K562 (cell line): ENCODE measurements around the gene PTGR1. TPM values are rescaled to one million over a fixed set of nuclear protein-coding genes. Genes with fewer than 3 reads are reported as not detected.

Experiments used
- ATAC-seq: fragments of 200-7000 bp; cut with Tn5 transposase; 3 replicates; pipeline ENCODE4 v1.9.1; 2020; ENCODE audit warnings: moderate library complexity
- BruUV-seq: library from RNA; stranded (reverse); fragments of 400-500 nt; replicated peaks from 2 replicates; lab custom pipeline; 2021; lab: Mats Ljungman, UMichigan
- CTCF ChIA-PET: fragments of 300-600 bp; formaldehyde crosslinking; extraction: SDS; loops from one replicate; lab custom pipeline; 2021; ENCODE audit warnings: low intra/inter-chr PET ratio; lab: Yijun Ruan, JAX
- POLR2A ChIA-PET: fragments of 300-600, 350-650 bp; sonication (Branson Sonifier 250); formaldehyde crosslinking; extraction: SDS; loops from one replicate; lab custom pipeline; 2021; ENCODE audit warnings: antibody characterized with exemption, inconsistent platforms; lab: Yijun Ruan, JAX
- DNase-seq, 4 experiments: peaks; one replicate each; pipeline versions ENCODE4 v3.0.0 to v3.0.0-alpha.2; 2011 to 2018; ENCODE audit warnings: low spot score in 3 of 4, mixed read lengths in 3 of 4; ENCODE audit errors: extremely low read depth in 1 of 4
- FAIRE-seq: peaks from 2 replicates; lab custom pipeline; 2011; peaks lifted over from hg19 to GRCh38; lab: Jason Lieb, UNC
- H2AFZ ChIP-seq: 2 replicates; pipeline ENCODE4 v1.6.0; 2011; ENCODE audit warnings: low read depth, low read length, control low read depth, inconsistent platforms
- H3K27ac ChIP-seq: fragments of 200-600 bp; 3 replicates; pipeline ENCODE4 v1.8.0; 2011; ENCODE audit warnings: low read depth, mild to moderate bottlenecking, control low read depth, inconsistent platforms, low read length, moderate library complexity, mixed read lengths; ENCODE audit errors: extremely low read depth
- H3K27me3 ChIP-seq, 2 experiments: fragments of 300-600 bp in 1 of 2; 2 replicates in 1 of 2; 3 replicates in 1 of 2; pipeline versions ENCODE4 v1.6.0 to v1.8.0; 2011; ENCODE audit warnings: inconsistent platforms in 2 of 2, low read length in 2 of 2, mild to moderate bottlenecking in 1 of 2, mixed read lengths in 1 of 2, moderate library complexity in 1 of 2; ENCODE audit not compliant: control insufficient read depth in 2 of 2, insufficient read depth in 2 of 2
- H3K36me3 ChIP-seq: fragments of 300-600 bp; 3 replicates; pipeline ENCODE4 v1.8.0; 2011; ENCODE audit warnings: mild to moderate bottlenecking, low read length, inconsistent platforms; ENCODE audit not compliant: control insufficient read depth, insufficient read depth
- H3K4me1 ChIP-seq, 2 experiments: fragments of 200-600 bp in 1 of 2; replicated peaks in 1 of 2; 2 replicates in 1 of 2; 3 replicates in 1 of 2; pipeline versions ENCODE4 v1.5.1 to v1.8.0; 2011; ENCODE audit warnings: inconsistent platforms in 2 of 2, low read length in 2 of 2, mild to moderate bottlenecking in 1 of 2, mixed read lengths in 1 of 2, moderate library complexity in 1 of 2; ENCODE audit not compliant: control insufficient read depth in 2 of 2, insufficient read depth in 2 of 2
- H3K4me2 ChIP-seq: 2 replicates; pipeline ENCODE4 v1.6.1; 2011; ENCODE audit warnings: low read length, control low read depth, inconsistent platforms, mixed read lengths; ENCODE audit not compliant: insufficient read depth
- H3K4me3 ChIP-seq: fragments of 200-600 bp; sonication (generic), shearing (Covaris generic); 2 replicates; pipeline ENCODE4 v1.5.1; 2016; ENCODE audit warnings: control low read depth, inconsistent platforms
- H3K79me2 ChIP-seq: fragments of 200-600 bp; 3 replicates; pipeline ENCODE4 v1.8.0; 2011; ENCODE audit warnings: low read length, inconsistent platforms; ENCODE audit not compliant: control insufficient read depth, insufficient read depth
- H3K9ac ChIP-seq, 2 experiments: 2 replicates each; pipeline versions ENCODE4 v1.6.0 to v1.6.1; 2011; ENCODE audit warnings: low read depth in 2 of 2, low read length in 2 of 2, control low read depth in 1 of 2, inconsistent platforms in 1 of 2, mild to moderate bottlenecking in 1 of 2, mixed read lengths in 1 of 2; ENCODE audit not compliant: insufficient read depth in 1 of 2
- H3K9me1 ChIP-seq: one replicate; pipeline ENCODE4 v1.6.0; 2011; ENCODE audit warnings: inconsistent platforms, mild to moderate bottlenecking, low read length, moderate library complexity; ENCODE audit not compliant: control insufficient read depth, insufficient read depth
- H3K9me3 ChIP-seq: replicated peaks from 2 replicates; pipeline ENCODE4 v1.5.1; 2011; ENCODE audit warnings: low read depth, low read length, inconsistent platforms; ENCODE audit not compliant: control insufficient read depth, insufficient read depth
- H4K20me1 ChIP-seq: replicated peaks from 2 replicates; pipeline ENCODE4 v1.6.1; 2011; ENCODE audit warnings: low read length, inconsistent platforms, mixed read lengths; ENCODE audit not compliant: control insufficient read depth, insufficient read depth
- CBX2 ChIP-seq: fragments of 200-600 bp; sonication (generic); IDR thresholded peaks from one replicate; pipeline ENCODE4 v1.6.1; 2012; ENCODE audit warnings: mild to moderate bottlenecking, low read length, inconsistent platforms; ENCODE audit not compliant: insufficient read depth, poor library complexity, severe bottlenecking
- ERF ChIP-seq: fragments of 450-650 bp; formaldehyde crosslinking; IDR thresholded peaks from 2 replicates; pipeline ENCODE4 v1.4.0; 2020; ENCODE audit warnings: mild to moderate bottlenecking, mixed read lengths
- FIP1L1 ChIP-seq: fragments of 200-400 bp; formaldehyde crosslinking; IDR thresholded peaks from 2 replicates; pipeline ENCODE4 v1.6.1; 2018; ENCODE audit warnings: mild to moderate bottlenecking, low read depth, low read length; ENCODE audit not compliant: poor library complexity, severe bottlenecking
- HOXB6 ChIP-seq: fragments of 250-450 bp; sonication (Bioruptor Pico); IDR thresholded peaks from 2 replicates; pipeline ENCODE4 v1.5.1; 2022; ENCODE audit warnings: mild to moderate bottlenecking, borderline replicate concordance
- KAT8 ChIP-seq: fragments of 450-650 bp; IDR thresholded peaks from 2 replicates; pipeline ENCODE4 v1.6.1; 2016; ENCODE audit warnings: low read depth, mild to moderate bottlenecking
- SRF ChIP-seq, 2 experiments: fragments of 250-450, 450-650 bp in 1 of 2; sonication (Bioruptor Pico) in 1 of 2; sonication (generic) in 1 of 2; formaldehyde crosslinking; IDR thresholded peaks; 2 replicates each; pipeline versions ENCODE4 v1.5.0 to v1.5.1; 2020 to 2022; ENCODE audit warnings: mild to moderate bottlenecking in 1 of 2, missing genetic modification reagents in 1 of 2
- SRSF1 ChIP-seq: fragments of 200-400 bp; formaldehyde crosslinking; IDR thresholded peaks from 2 replicates; pipeline ENCODE4 v1.6.1; 2017; ENCODE audit warnings: mild to moderate bottlenecking, low read depth, low read length, moderate library complexity
- YY1 ChIP-seq, 3 experiments: IDR thresholded peaks; 2 replicates each; pipeline ENCODE4 v1.6.1; 2011; ENCODE audit warnings: low read length in 2 of 3, mild to moderate bottlenecking in 2 of 3, moderate library complexity in 2 of 3, borderline replicate concordance in 1 of 3, control low read depth in 1 of 3, low read depth in 1 of 3; ENCODE audit not compliant: insufficient read depth in 3 of 3, insufficient replicate concordance in 2 of 3, control insufficient read depth in 1 of 3, insufficient read length in 1 of 3; ENCODE audit errors: extremely low read depth in 1 of 3
- ZFPM2 ChIP-seq: fragments of 250-450 bp; sonication (Bioruptor Pico); IDR thresholded peaks from 2 replicates; pipeline ENCODE4 v1.5.1; 2022; ENCODE audit warnings: mild to moderate bottlenecking
- ZNF408 ChIP-seq: fragments of 250-450 bp; sonication (Bioruptor Pico); IDR thresholded peaks from 2 replicates; pipeline ENCODE4 v1.4.0; 2020; ENCODE audit warnings: low read depth, mild to moderate bottlenecking, moderate library complexity
- ZNF696 ChIP-seq: fragments of 250-450 bp; sonication (Bioruptor Pico); conservative IDR thresholded peaks from 2 replicates; pipeline ENCODE4 v1.4.0; 2020; ENCODE audit warnings: mild to moderate bottlenecking, moderate library complexity
- WGBS: fragments of 100-300 bp; shearing (Covaris generic); methylation state at CpG from one replicate; pipeline ENCODE4 v1.1.6; 2016; ENCODE audit warnings: low coverage, mixed read lengths; ENCODE audit not compliant: insufficient coverage; ENCODE audit errors: missing lambda C conversion rate; 5-methylcytosine and 5-hydroxymethylcytosine counted together
- in situ Hi-C: fragments of 300-500 bp; cut with MboI; formaldehyde crosslinking; loops from 4 replicates; pipeline ENCODE4 v1.15.0; 2018; ENCODE audit warnings: inconsistent platforms, mixed read lengths
- intact Hi-C: fragments of 100-400 bp; cut with micrococcal nuclease; formaldehyde crosslinking; loops from 2 replicates; pipeline ENCODE4 v1.14.2; 2022
- polyA plus RNA-seq, 8 experiments: library from polyadenylated mRNA; depleted of rRNA in 4 of 8; stranded (reverse) in 5 of 8; unstranded in 3 of 8; fragments of >200 nt; fragmentation: Nextera tagmentation in 2 of 8; fragmentation: Illumina TruSeq in 1 of 8; extraction: Ambion mirVana in 2 of 8; extraction: Trizol in 1 of 8; gene quantifications; 2 replicates each; pipeline versions ENCODE4 v1.2.1 to v1.2.3, GENCODE V29; 2011 to 2014; ENCODE audit warnings: inconsistent platforms in 1 of 8, missing spikeins in 1 of 8
- total RNA-seq, 7 experiments: library from RNA; depleted of rRNA in 6 of 7; stranded (reverse); fragments of >200 nt in 6 of 7; fragmentation: Illumina TruSeq in 2 of 7; extraction: Trizol in 2 of 7; gene quantifications; 2 replicates each; pipeline versions ENCODE4 v1.2.1 to v1.2.3, GENCODE V29; 2011 to 2021; ENCODE audit warnings: low replicate concordance in 1 of 7
- TF ChIP-seq, protein P1 (sequence below): fragments of 250-450 bp; sonication (Bioruptor Pico); IDR thresholded peaks from 2 replicates; pipeline ENCODE4 v1.4.0; 2020; ENCODE audit warnings: mild to moderate bottlenecking, moderate library complexity
- TF ChIP-seq, protein P2 (sequence below): IDR thresholded peaks from 2 replicates; pipeline ENCODE4 v1.6.1; 2014; ENCODE audit warnings: antibody characterized with exemption
- TF ChIP-seq, protein P3 (sequence below): fragments of 250-450 bp; sonication (Bioruptor Pico); IDR thresholded peaks from 2 replicates; pipeline ENCODE4 v1.8.0; 2021; ENCODE audit warnings: moderate library complexity, mild to moderate bottlenecking, inconsistent platforms

The PTGR1 gene
- total and polyA plus RNA-seq, 9 of the 15 experiments (the other 6 are each of a cell fraction or from before 2014, with no cell fraction given) = 0.22 TPM; not detected in 8

DNA sequence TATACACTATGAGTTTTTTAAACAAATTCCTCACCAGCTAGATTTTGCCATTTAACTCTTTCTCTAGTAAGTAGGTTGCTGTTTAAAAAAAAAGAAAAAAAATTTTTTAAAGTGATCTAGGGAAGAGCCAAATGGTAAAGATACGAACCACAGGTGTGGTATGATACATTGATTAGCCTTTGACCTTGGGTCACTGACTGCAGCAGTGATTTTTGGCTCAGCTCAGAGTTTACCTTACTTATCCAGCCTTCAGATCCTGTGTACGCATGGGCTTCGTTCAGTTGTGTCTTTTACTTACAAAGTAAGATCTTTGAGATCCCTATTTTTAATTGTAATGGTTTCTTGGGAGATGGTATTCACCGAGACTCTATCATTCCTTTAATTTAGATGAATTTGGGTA lies 49.6 kb upstream of the PTGR1 start:
- Histone ChIP-seq H3K27me3 (no peaks in the 10 kb centered on the region), H4K20me1 (no peaks in the 10 kb centered on the region), H3K79me2 (peaks cover 12% of the 10 kb centered on the region; the same call in 1 of the 3 replicates), H3K9ac (no peak overlapping the region), H3K4me3 (no peak overlapping the region), H3K9me3 (no peaks in the 10 kb centered on the region), H3K4me1 (0 out of 5 replicates have a peak, but pooled peaks cover 0 to 5% of the 10 kb centered on the region in 2 experiments), H2AFZ (no peak overlapping the region), H3K36me3 (peaks cover 74% of the 10 kb centered on the region), H3K27ac (no peak overlapping the region), H3K9me1 (no peaks in the 10 kb centered on the region), H3K4me2 (no peak overlapping the region)
- BruUV-seq = no TSS peak
- intact Hi-C loops (no loop called here), in situ Hi-C loops (no loop called here)
- CTCF ChIA-PET = no interaction called here
- no peak for ATAC-seq
- DNase-seq = no peak
- 93% methylated on average over 4 of the region's 4 CpGs for WGBS
- POLR2A ChIA-PET = interaction anchor here (0.5 kb wide), 1 partner anchor 237 kb away, joined by 3 read pairs; no protein-coding TSS in a partner anchor
- FAIRE-seq = no peak
- TF ChIP-seq KAT8 = no peak
- TF ChIP-seq, protein P1, sequence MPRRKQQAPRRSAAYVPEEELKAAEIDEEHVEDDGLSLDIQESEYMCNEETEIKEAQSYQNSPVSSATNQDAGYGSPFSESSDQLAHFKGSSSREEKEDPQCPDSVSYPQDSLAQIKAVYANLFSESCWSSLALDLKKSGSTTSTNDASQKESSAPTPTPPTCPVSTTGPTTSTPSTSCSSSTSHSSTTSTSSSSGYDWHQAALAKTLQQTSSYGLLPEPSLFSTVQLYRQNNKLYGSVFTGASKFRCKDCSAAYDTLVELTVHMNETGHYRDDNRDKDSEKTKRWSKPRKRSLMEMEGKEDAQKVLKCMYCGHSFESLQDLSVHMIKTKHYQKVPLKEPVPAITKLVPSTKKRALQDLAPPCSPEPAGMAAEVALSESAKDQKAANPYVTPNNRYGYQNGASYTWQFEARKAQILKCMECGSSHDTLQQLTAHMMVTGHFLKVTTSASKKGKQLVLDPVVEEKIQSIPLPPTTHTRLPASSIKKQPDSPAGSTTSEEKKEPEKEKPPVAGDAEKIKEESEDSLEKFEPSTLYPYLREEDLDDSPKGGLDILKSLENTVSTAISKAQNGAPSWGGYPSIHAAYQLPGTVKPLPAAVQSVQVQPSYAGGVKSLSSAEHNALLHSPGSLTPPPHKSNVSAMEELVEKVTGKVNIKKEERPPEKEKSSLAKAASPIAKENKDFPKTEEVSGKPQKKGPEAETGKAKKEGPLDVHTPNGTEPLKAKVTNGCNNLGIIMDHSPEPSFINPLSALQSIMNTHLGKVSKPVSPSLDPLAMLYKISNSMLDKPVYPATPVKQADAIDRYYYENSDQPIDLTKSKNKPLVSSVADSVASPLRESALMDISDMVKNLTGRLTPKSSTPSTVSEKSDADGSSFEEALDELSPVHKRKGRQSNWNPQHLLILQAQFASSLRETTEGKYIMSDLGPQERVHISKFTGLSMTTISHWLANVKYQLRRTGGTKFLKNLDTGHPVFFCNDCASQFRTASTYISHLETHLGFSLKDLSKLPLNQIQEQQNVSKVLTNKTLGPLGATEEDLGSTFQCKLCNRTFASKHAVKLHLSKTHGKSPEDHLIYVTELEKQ = no peak
- TF ChIP-seq, protein P2, sequence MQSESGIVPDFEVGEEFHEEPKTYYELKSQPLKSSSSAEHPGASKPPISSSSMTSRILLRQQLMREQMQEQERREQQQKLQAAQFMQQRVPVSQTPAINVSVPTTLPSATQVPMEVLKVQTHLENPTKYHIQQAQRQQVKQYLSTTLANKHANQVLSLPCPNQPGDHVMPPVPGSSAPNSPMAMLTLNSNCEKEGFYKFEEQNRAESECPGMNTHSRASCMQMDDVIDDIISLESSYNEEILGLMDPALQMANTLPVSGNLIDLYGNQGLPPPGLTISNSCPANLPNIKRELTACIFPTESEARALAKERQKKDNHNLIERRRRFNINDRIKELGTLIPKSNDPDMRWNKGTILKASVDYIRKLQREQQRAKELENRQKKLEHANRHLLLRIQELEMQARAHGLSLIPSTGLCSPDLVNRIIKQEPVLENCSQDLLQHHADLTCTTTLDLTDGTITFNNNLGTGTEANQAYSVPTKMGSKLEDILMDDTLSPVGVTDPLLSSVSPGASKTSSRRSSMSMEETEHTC = no peak
- TF ChIP-seq HOXB6 (CRISPR knock-in tag) = no peak
- TF ChIP-seq ZNF408 = no peak
- no peak for TF ChIP-seq ERF (CRISPR knock-in tag)
- no peak for TF ChIP-seq YY1 (IDR thresholded peaks at IDR 0.05; ENCODE audit: borderline replicate concordance in 1 of 3, control insufficient read depth in 1 of 3, extremely low read depth in 1 of 3, insufficient read depth in 3 of 3, insufficient read length in 1 of 3, insufficient replicate concordance in 2 of 3, low read depth in 1 of 3, low read length in 2 of 3)
- TF ChIP-seq, protein P3, sequence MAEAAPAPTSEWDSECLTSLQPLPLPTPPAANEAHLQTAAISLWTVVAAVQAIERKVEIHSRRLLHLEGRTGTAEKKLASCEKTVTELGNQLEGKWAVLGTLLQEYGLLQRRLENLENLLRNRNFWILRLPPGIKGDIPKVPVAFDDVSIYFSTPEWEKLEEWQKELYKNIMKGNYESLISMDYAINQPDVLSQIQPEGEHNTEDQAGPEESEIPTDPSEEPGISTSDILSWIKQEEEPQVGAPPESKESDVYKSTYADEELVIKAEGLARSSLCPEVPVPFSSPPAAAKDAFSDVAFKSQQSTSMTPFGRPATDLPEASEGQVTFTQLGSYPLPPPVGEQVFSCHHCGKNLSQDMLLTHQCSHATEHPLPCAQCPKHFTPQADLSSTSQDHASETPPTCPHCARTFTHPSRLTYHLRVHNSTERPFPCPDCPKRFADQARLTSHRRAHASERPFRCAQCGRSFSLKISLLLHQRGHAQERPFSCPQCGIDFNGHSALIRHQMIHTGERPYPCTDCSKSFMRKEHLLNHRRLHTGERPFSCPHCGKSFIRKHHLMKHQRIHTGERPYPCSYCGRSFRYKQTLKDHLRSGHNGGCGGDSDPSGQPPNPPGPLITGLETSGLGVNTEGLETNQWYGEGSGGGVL (CRISPR knock-in tag) = no peak
- TF ChIP-seq ZNF696 (CRISPR knock-in tag) = no peak
- TF ChIP-seq SRSF1 = no peak
- TF ChIP-seq ZFPM2 (CRISPR knock-in tag) = no peak
- TF ChIP-seq CBX2 = no peak
- no peak for TF ChIP-seq SRF (CRISPR knock-in tag; IDR thresholded peaks at IDR 0.05)
- no peak for TF ChIP-seq FIP1L1
